Immature natural killer cell (primary cell): ENCODE measurements around the gene CSTPP1. TPM values are rescaled to one million over a fixed set of nuclear protein-coding genes. Genes with fewer than 3 reads are reported as not detected.
"Not testable (repeated sequence)": the region's sequence is repeated elsewhere in the genome, so short reads cannot be mapped to it uniquely, and the experiment has no call there.

Experiments
- DNase-seq, 3 donors: peaks; one replicate each; pipeline ENCODE4 v3.0.0; 2022; ENCODE audit warnings: mixed read lengths in 1 of 3
- H3K27ac Mint-ChIP-seq, 6 donors: one replicate each; pipeline ENCODE4 v1.8.0; 2020; ENCODE audit warnings: mixed read lengths in 6 of 6, mild to moderate bottlenecking in 5 of 6, inconsistent platforms in 4 of 6, moderate library complexity in 3 of 6
- H3K27me3 Mint-ChIP-seq, 3 donors: one replicate each; pipeline ENCODE4 v1.8.0; 2020 to 2021; ENCODE audit warnings: low read depth in 3 of 3, mild to moderate bottlenecking in 3 of 3, mixed read lengths in 3 of 3, moderate library complexity in 3 of 3, inconsistent platforms in 1 of 3
- H3K36me3 Mint-ChIP-seq, 3 donors: one replicate each; pipeline ENCODE4 v1.8.0; 2020; ENCODE audit warnings: mixed read lengths in 3 of 3, inconsistent platforms in 2 of 3, mild to moderate bottlenecking in 2 of 3
- H3K4me1 Mint-ChIP-seq, 2 donors: one replicate each; pipeline ENCODE4 v1.8.0; 2020; ENCODE audit warnings: inconsistent platforms in 2 of 2, mild to moderate bottlenecking in 2 of 2, mixed read lengths in 2 of 2, moderate library complexity in 1 of 2
- H3K4me3 Mint-ChIP-seq, 5 donors: one replicate each; pipeline ENCODE4 v1.8.0; 2020; ENCODE audit warnings: mild to moderate bottlenecking in 5 of 5, mixed read lengths in 5 of 5, inconsistent platforms in 3 of 5, moderate library complexity in 3 of 5
- H3K9me3 Mint-ChIP-seq, 6 donors: one replicate each; pipeline ENCODE4 v1.8.0; 2020; ENCODE audit warnings: mild to moderate bottlenecking in 6 of 6, mixed read lengths in 6 of 6, inconsistent platforms in 4 of 6, moderate library complexity in 3 of 6
- polyA plus RNA-seq, 3 donors: library from polyadenylated mRNA; unstranded; fragments of 300-500 nt; fragmentation: Illumina TruSeq; gene quantifications; one replicate each; pipeline ENCODE4 v1.2.3, GENCODE V29; 2021

CSTPP1 gene
- polyA plus RNA-seq, 3 donors from 2014 or later = 13.2 to 24.1 (median 22.0) TPM

GRCh38 chr11:47099214-47099917 is 162.8 kb downstream of the CSTPP1 start:
- no peaks in the 10 kb centered on the region for H3K36me3 Mint-ChIP-seq

GRCh38 chr11:47099918-47100315 is 163.4 kb downstream of the CSTPP1 start:
- Mint-ChIP-seq H3K4me1 (peaks cover 7 to 22% of the 10 kb centered on the region in 2 donors), H3K27ac (no peak overlapping the region), H3K27me3 (peaks cover 0 to under 1% (median 0%) of the 10 kb centered on the region in 3 donors), H3K36me3 (no peaks in the 10 kb centered on the region), H3K9me3 (no peaks in the 10 kb centered on the region), H3K4me3 (no peak overlapping the region)
- no peak for DNase-seq

More at GRCh38 chr11:47099214-47099917, 162.8 kb downstream of the CSTPP1 start:
- Mint-ChIP-seq H3K27ac (no peak overlapping the region), H3K4me1 (peaks cover 5 to 18% of the 10 kb centered on the region in 2 donors), H3K4me3 (no peak overlapping the region), H3K27me3 (no peaks in the 10 kb centered on the region), H3K9me3 (no peaks in the 10 kb centered on the region)
- no peak for DNase-seq

- Mint-ChIP-seq H3K4me3 (no peak overlapping the region), H3K36me3 (no peaks in the 10 kb centered on the region), H3K27me3 (peaks cover 0 to 2% (median 0%) of the 10 kb centered on the region in 3 donors), H3K4me1 (peaks cover 7 to 22% of the 10 kb centered on the region in 2 donors), H3K27ac (peak overlapping the region in 1 of 6 donors; percentile 13), H3K9me3 (no peaks in the 10 kb centered on the region)
- DNase-seq = no peak
Observed at GRCh38 chr11:47101406-47101805, 164.8 kb downstream of the CSTPP1 start.

GRCh38 chr11:47104261-47104950 is 167.8 kb downstream of the CSTPP1 start:
- peak overlapping the region in 2 of 5 donors; percentile 30 to 65 for H3K4me3 Mint-ChIP-seq
- no peaks in the 10 kb centered on the region for H3K36me3 Mint-ChIP-seq
- peaks cover 7 to 22% of the 10 kb centered on the region in 2 donors for H3K4me1 Mint-ChIP-seq
- H3K27ac Mint-ChIP-seq = peak overlapping the region in 3 of 6 donors; percentile 18 to 58 (median 23)
- peaks cover 0 to 2% (median 0%) of the 10 kb centered on the region in 3 donors for H3K27me3 Mint-ChIP-seq
- H3K9me3 Mint-ChIP-seq = no peaks in the 10 kb centered on the region
- no peak for DNase-seq

- no peak for DNase-seq
- H3K36me3 Mint-ChIP-seq = no peaks in the 10 kb centered on the region
- peak overlapping the region in 1 of 6 donors; percentile 54 for H3K27ac Mint-ChIP-seq
- peaks cover 7 to 22% of the 10 kb centered on the region in 2 donors for H3K4me1 Mint-ChIP-seq
- H3K27me3 Mint-ChIP-seq = peaks cover 0 to 2% (median 0%) of the 10 kb centered on the region in 3 donors
- H3K9me3 Mint-ChIP-seq = no peaks in the 10 kb centered on the region
- peak overlapping the region in 1 of 5 donors; percentile 14 for H3K4me3 Mint-ChIP-seq
Observed at GRCh38 chr11:47105541-47105940, 169.0 kb downstream of the CSTPP1 start.

GRCh38 chr11:47105974-47106373 is 169.4 kb downstream of the CSTPP1 start:
- H3K4me3 Mint-ChIP-seq = no peak overlapping the region
- peak overlapping the region in 2 of 6 donors; percentile 18 to 54 for H3K27ac Mint-ChIP-seq

GRCh38 chr11:47106798-47107411 is 170.3 kb downstream of the CSTPP1 start:
- Mint-ChIP-seq H3K36me3 (peaks cover 0 to 6% (median 0%) of the 10 kb centered on the region in 3 donors), H3K4me1 (peaks cover 7 to 22% of the 10 kb centered on the region in 2 donors), H3K4me3 (no peak overlapping the region), H3K27ac (no peak overlapping the region), H3K27me3 (peaks cover 0 to 2% (median 0%) of the 10 kb centered on the region in 3 donors), H3K9me3 (no peaks in the 10 kb centered on the region)
- no peak for DNase-seq

More at GRCh38 chr11:47105974-47106373, 169.4 kb downstream of the CSTPP1 start:
- no peak for DNase-seq
- Mint-ChIP-seq H3K36me3 (peaks cover 0 to under 1% (median 0%) of the 10 kb centered on the region in 3 donors), H3K27me3 (peaks cover 0 to 2% (median 0%) of the 10 kb centered on the region in 3 donors), H3K4me1 (peaks cover 7 to 22% of the 10 kb centered on the region in 2 donors), H3K9me3 (no peaks in the 10 kb centered on the region)

- no peak overlapping the region for H3K27ac Mint-ChIP-seq
- peaks cover 0 to 2% (median 0%) of the 10 kb centered on the region in 3 donors for H3K27me3 Mint-ChIP-seq
- peaks cover 7 to 19% of the 10 kb centered on the region in 2 donors for H3K4me1 Mint-ChIP-seq
- DNase-seq = no peak
- no peak overlapping the region for H3K4me3 Mint-ChIP-seq
- H3K9me3 Mint-ChIP-seq = no peaks in the 10 kb centered on the region
- H3K36me3 Mint-ChIP-seq = peaks cover 0 to 6% (median 0%) of the 10 kb centered on the region in 3 donors
Observed at GRCh38 chr11:47107744-47108143, 171.2 kb downstream of the CSTPP1 start.

- H3K4me1 Mint-ChIP-seq = peaks cover 7 to 14% of the 10 kb centered on the region in 2 donors
- H3K27ac Mint-ChIP-seq = no peak overlapping the region
- no peak overlapping the region for H3K4me3 Mint-ChIP-seq
- H3K27me3 Mint-ChIP-seq = peaks cover 0 to 2% (median 0%) of the 10 kb centered on the region in 3 donors
- H3K9me3 Mint-ChIP-seq = no peaks in the 10 kb centered on the region
- DNase-seq = no peak
- peaks cover 0 to 6% (median 0%) of the 10 kb centered on the region in 3 donors for H3K36me3 Mint-ChIP-seq
Observed at GRCh38 chr11:47108214-47108613, 171.7 kb downstream of the CSTPP1 start.

- Mint-ChIP-seq H3K9me3 (no peaks in the 10 kb centered on the region), H3K4me1 (peaks cover 4 to 6% of the 10 kb centered on the region in 2 donors), H3K4me3 (no peak overlapping the region), H3K36me3 (peaks cover 0 to 6% (median 0%) of the 10 kb centered on the region in 3 donors), H3K27me3 (peaks cover 0 to 2% (median 0%) of the 10 kb centered on the region in 3 donors), H3K27ac (no peak overlapping the region)
- DNase-seq = no peak
Observed at GRCh38 chr11:47109051-47109726, 172.6 kb downstream of the CSTPP1 start.

- H3K4me1 Mint-ChIP-seq = no peaks in the 10 kb centered on the region
- peaks cover 0 to 6% (median 1%) of the 10 kb centered on the region in 3 donors for H3K36me3 Mint-ChIP-seq
- H3K9me3 Mint-ChIP-seq = no peaks in the 10 kb centered on the region
- no peak overlapping the region for H3K4me3 Mint-ChIP-seq
- peak overlapping the region in 1 of 6 donors; percentile 9 for H3K27ac Mint-ChIP-seq
- peaks cover 0 to 2% (median 0%) of the 10 kb centered on the region in 3 donors for H3K27me3 Mint-ChIP-seq
- DNase-seq = no peak
Observed at GRCh38 chr11:47109727-47110246, 173.2 kb downstream of the CSTPP1 start.

GRCh38 chr11:47111318-47111804 is 174.8 kb downstream of the CSTPP1 start:
- peak overlapping the region in 1 of 6 donors; percentile 20 for H3K27ac Mint-ChIP-seq
- DNase-seq = no peak
- no peak overlapping the region for H3K4me3 Mint-ChIP-seq
- no peaks in the 10 kb centered on the region for H3K9me3 Mint-ChIP-seq
- H3K27me3 Mint-ChIP-seq = no peaks in the 10 kb centered on the region
- peaks cover 0 to 6% (median 3%) of the 10 kb centered on the region in 3 donors for H3K36me3 Mint-ChIP-seq
- no peaks in the 10 kb centered on the region for H3K4me1 Mint-ChIP-seq

GRCh38 chr11:47112941-47113340 is 176.4 kb downstream of the CSTPP1 start:
- not testable (repeated sequence) for DNase-seq, H3K36me3 Mint-ChIP-seq, H3K4me1 Mint-ChIP-seq, H3K27me3 Mint-ChIP-seq, H3K9me3 Mint-ChIP-seq, H3K27ac Mint-ChIP-seq, H3K4me3 Mint-ChIP-seq
